ENCODE measurements around the gene CPNE6. TPM values are rescaled to one million over a fixed set of nuclear protein-coding genes. Genes with fewer than 3 reads are reported as not detected.
A peak's percentile ranks its signal among the peaks of the same experiment; 100 is the strongest.

The CPNE6 gene
- total and polyA plus RNA-seq, 2 of the 13 experiments (the other 11 are each of a cell fraction or from before 2014, with no cell fraction given), result not detected

- peak; percentile 36; the same call in 1 of the 2 replicates for TF ChIP-seq ZNF431 (CRISPR knock-in tag; IDR thresholded peaks at IDR 0.05; ENCODE audit: borderline replicate concordance, low read depth)
- peak; percentile 90 for TF ChIP-seq KLF6 (CRISPR knock-in tag; IDR thresholded peaks at IDR 0.05)
- TF ChIP-seq MXD3 (CRISPR knock-in tag; IDR thresholded peaks at IDR 0.05), result peak; percentile 81
- TF ChIP-seq FOXA1 (IDR thresholded peaks at IDR 0.05), result no peak
- TF ChIP-seq FOXA1 (CRISPR knock-in tag; IDR thresholded peaks at IDR 0.05), result 0 out of 2 replicates have a peak, but pooled peaks have one; percentile 14
- peak; percentile 90; the same call in 1 of the 2 replicates for TF ChIP-seq DZIP1 (CRISPR knock-in tag; IDR thresholded peaks at IDR 0.05)
- TF ChIP-seq ZFP1 (CRISPR knock-in tag; IDR thresholded peaks at IDR 0.05), result 0 out of 2 replicates have a peak, but pooled peaks have one; percentile 47
- TF ChIP-seq ZNF44 (CRISPR knock-in tag; IDR thresholded peaks at IDR 0.05), result no peak
- TF ChIP-seq NFIC (IDR thresholded peaks at IDR 0.05; ENCODE audit: low read length), result no peak
- 0 out of 2 replicates have a peak, but pooled peaks have one; percentile 81 for TF ChIP-seq ZNF329 (CRISPR knock-in tag; IDR thresholded peaks at IDR 0.05; ENCODE audit: low read depth)
- TF ChIP-seq ZNF7 (CRISPR knock-in tag; IDR thresholded peaks at IDR 0.05), result no peak
- no peak for TF ChIP-seq HDAC6 (IDR thresholded peaks at IDR 0.05; ENCODE audit: low read depth, low read length)
- TF ChIP-seq RCOR2 (CRISPR knock-in tag; IDR thresholded peaks at IDR 0.05), result no peak; the same call in 1 of the 2 replicates
- TF ChIP-seq MIER2 (CRISPR knock-in tag; IDR thresholded peaks at IDR 0.05), result peak; percentile 98
- TF ChIP-seq ZNF296 (CRISPR knock-in tag; conservative IDR thresholded peaks at IDR 0.05), result no peak; the same call in none of the 2 replicates
- no peak for TF ChIP-seq ZNF34 (CRISPR knock-in tag; IDR thresholded peaks at IDR 0.05; ENCODE audit: borderline replicate concordance)
- no peak for TF ChIP-seq NCOR1 (IDR thresholded peaks at IDR 0.05; ENCODE audit: borderline replicate concordance, low read length)
- TF ChIP-seq KDM1A (CRISPR knock-in tag; IDR thresholded peaks at IDR 0.05), result peak; percentile 58; the same call in 1 of the 2 replicates
- no peak; the same call in 1 of the 2 replicates for TF ChIP-seq BATF2 (CRISPR knock-in tag; IDR thresholded peaks at IDR 0.05)
- peak; percentile 50 for TF ChIP-seq SRY (CRISPR knock-in tag; IDR thresholded peaks at IDR 0.05)
- TF ChIP-seq ZNF33A (CRISPR knock-in tag; IDR thresholded peaks at IDR 0.05; ENCODE audit: borderline replicate concordance), result no peak
- no peak for TF ChIP-seq ZNF513 (CRISPR knock-in tag; conservative IDR thresholded peaks at IDR 0.05)
- TF ChIP-seq JARID2 (CRISPR knock-in tag; IDR thresholded peaks at IDR 0.05; ENCODE audit: insufficient replicate concordance), result peak; percentile 68
- peak; percentile 59 for TF ChIP-seq ZNF18 (CRISPR knock-in tag; IDR thresholded peaks at IDR 0.05; ENCODE audit: insufficient replicate concordance)
Observed at GRCh38 chr14:24051789-24052655, 19.3 kb upstream of the CPNE6 start, which contains the start of gene CARMIL3 (continued).

Data from HepG2 (cell line).